Stimulated activated CD8-positive, alpha-beta memory T cell treated with anti-CD3 and anti-CD28 coated beads, Interleukin-12 subunit alpha, Interleukin-12 subunit beta, amount 100 ng/mL, for 24 hours (primary cell): ENCODE measurements around the gene SORL1-AS1.

Source experiments
- DNase-seq: peaks from one replicate; pipeline ENCODE4 v3.0.0-alpha.2; 2020; ENCODE audit errors: extremely low read depth

SORL1-AS1 gene

DNA sequence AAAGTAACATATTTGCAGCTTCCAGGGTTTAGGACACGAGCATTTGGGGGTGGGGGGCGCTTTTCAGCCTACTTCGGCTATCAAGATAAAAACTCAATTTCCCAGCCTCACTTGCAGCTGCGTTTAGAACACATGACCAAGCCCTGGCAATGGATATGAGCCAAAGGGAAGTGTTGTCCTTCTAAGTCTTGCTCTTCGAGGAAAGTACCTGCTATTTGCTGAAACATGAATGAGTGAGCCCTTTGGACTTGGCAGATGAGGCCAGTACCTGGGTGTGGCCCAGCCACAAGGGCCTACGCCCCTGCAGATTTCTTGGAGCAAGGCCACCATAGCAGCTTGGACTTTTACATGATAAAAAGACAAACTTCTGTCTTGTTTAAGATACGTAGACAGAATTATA, 60.9 kb downstream of the SORL1-AS1 start:
- DNase-seq: no peak

DNA sequence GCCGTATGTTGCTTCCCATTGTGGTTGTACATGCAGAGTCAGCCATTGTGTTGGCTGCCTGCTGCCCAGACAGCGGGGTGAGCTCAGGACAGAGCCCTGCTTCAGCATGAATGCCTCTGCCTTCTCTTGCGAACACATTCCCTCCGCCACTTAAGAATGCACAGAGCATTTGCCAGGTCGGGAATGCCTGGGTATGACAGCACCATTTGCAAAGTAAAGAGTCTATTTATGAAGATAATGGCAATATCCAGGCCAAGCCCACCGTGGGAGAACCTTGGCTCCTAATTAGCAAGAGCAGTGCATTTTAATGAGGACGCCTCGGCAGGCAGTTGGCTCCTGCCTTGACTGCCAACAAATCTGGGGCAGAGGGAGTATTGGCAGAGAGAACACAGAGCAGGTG, 63.1 kb downstream of the SORL1-AS1 start:
- no peak for DNase-seq
